ENCODE data around the gene YWHAE. TPM values are rescaled to one million over a fixed set of nuclear protein-coding genes. Genes with fewer than 3 reads are reported as not detected.

The YWHAE gene
- total RNA-seq, 2 experiments from 2014 or later = 267 to 646 TPM

DNA sequence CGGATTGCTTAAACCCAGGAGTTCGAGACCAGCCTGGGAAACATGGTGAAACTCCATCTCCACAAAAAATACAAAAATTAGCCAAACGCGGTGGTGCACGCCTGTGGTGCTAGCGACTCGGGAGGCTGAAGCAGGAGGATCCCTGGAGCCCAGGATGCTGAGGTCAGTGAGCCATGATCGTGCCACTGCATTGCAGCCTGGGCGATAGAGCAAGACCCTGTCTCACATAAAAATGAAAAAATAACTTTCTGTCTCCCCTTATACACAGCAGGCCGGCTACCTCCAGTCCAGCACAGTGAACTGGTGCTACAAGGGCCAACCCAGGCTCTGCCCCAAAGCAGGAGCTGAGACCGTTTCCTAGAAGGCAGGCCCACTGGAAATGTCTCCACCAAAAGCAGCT is 59.7 kb downstream of the YWHAE start:
- intact Hi-C loops (cut with micrococcal nuclease; ENCODE audit: unreplicated experiment) = no loop called here
- Histone ChIP-seq H3K79me2 (ENCODE audit: insufficient read depth, low read depth, low read length) (no peaks in the 10 kb centered on the region), H4K20me1 (ENCODE audit: insufficient read depth, low read length) (peaks cover 3% of the 10 kb centered on the region; the same call in 1 of the 2 replicates), H3K9me2 (ENCODE audit: insufficient read depth, low read length) (no peaks in the 10 kb centered on the region), H3K9me3 (ENCODE audit: low read length) (no peaks in the 10 kb centered on the region), H2AFZ (ENCODE audit: low read length) (no peak overlapping the region), H3K36me3 (ENCODE audit: insufficient read depth, low read length) (peaks cover 23% of the 10 kb centered on the region), H3K4me1 (ENCODE audit: insufficient read depth, low read length, poor library complexity, severe bottlenecking) (no peaks in the 10 kb centered on the region), H3K4me2 (ENCODE audit: low read length) (no peak overlapping the region), H3K27ac (ENCODE audit: low read depth, low read length, poor library complexity, severe bottlenecking) (no peak overlapping the region), H3K4me3 (ENCODE audit: low read depth, low read length, poor library complexity, severe bottlenecking) (no peak overlapping the region)
- CTCF ChIA-PET (ENCODE audit: unreplicated experiment) = no interaction called here
- no TSS peak for BruUV-seq (replicated peaks)
- TF ChIP-seq, protein P1, sequence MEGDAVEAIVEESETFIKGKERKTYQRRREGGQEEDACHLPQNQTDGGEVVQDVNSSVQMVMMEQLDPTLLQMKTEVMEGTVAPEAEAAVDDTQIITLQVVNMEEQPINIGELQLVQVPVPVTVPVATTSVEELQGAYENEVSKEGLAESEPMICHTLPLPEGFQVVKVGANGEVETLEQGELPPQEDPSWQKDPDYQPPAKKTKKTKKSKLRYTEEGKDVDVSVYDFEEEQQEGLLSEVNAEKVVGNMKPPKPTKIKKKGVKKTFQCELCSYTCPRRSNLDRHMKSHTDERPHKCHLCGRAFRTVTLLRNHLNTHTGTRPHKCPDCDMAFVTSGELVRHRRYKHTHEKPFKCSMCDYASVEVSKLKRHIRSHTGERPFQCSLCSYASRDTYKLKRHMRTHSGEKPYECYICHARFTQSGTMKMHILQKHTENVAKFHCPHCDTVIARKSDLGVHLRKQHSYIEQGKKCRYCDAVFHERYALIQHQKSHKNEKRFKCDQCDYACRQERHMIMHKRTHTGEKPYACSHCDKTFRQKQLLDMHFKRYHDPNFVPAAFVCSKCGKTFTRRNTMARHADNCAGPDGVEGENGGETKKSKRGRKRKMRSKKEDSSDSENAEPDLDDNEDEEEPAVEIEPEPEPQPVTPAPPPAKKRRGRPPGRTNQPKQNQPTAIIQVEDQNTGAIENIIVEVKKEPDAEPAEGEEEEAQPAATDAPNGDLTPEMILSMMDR (conservative IDR thresholded peaks at IDR 0.05; ENCODE audit: low read length) = no peak
- TF ChIP-seq EZH2phosphoT487 (IDR thresholded peaks at IDR 0.05; ENCODE audit: borderline replicate concordance, low read depth, low read length) = no peak
- POLR2A ChIA-PET = interaction anchor here (0.7 to 1.2 kb wide), 2 partner anchors 22 to 50 kb away, joined by 3 to 4 read pairs; no protein-coding TSS in a partner anchor
- no peak for DNase-seq (ENCODE audit: low spot score)

DNA sequence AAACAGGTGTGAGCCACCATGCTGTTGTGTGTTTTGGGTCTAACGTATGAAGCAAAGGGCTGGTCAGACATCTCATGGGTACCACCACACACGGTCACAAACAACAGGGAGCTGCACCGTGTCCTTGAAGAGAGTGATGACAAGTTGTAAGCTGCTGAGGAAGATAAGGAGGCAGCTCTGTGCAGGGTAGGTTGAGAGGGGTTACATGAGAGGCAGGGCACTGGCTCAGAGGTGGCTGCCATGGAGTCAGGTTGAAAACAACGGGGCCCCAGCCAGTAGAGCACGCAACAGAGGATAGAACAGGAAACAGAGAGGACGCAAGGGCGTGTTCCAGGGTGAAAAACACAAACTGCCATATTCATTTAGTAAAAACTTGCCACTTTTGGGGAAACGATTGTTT is 68.3 kb downstream of the YWHAE start:
- H3K9me2 ChIP-seq (ENCODE audit: insufficient read depth, low read length) = no peaks in the 10 kb centered on the region
- no peak overlapping the region for H3K4me2 ChIP-seq (ENCODE audit: low read length)
- ChIA-PET CTCF (ENCODE audit: unreplicated experiment) (no interaction called here), POLR2A (no interaction called here)
- TF ChIP-seq EZH2phosphoT487 (IDR thresholded peaks at IDR 0.05; ENCODE audit: borderline replicate concordance, low read depth, low read length) = no peak
- TF ChIP-seq, protein P1 (conservative IDR thresholded peaks at IDR 0.05; ENCODE audit: low read length) = no peak
- H2AFZ ChIP-seq (ENCODE audit: low read length) = no peak overlapping the region
- DNase-seq (ENCODE audit: low spot score) = no peak
- H3K9me3 ChIP-seq (ENCODE audit: low read length) = no peaks in the 10 kb centered on the region
- H3K36me3 ChIP-seq (ENCODE audit: insufficient read depth, low read length) = no peaks in the 10 kb centered on the region
- no peak overlapping the region for H3K4me3 ChIP-seq (ENCODE audit: low read depth, low read length, poor library complexity, severe bottlenecking)
- intact Hi-C loops (cut with micrococcal nuclease; ENCODE audit: unreplicated experiment) = loop anchor here (1.0 to 5.0 kb wide), 4 partner anchors 55 to 274 kb away; no protein-coding TSS in a partner anchor
- H3K4me1 ChIP-seq (ENCODE audit: insufficient read depth, low read length, poor library complexity, severe bottlenecking) = no peaks in the 10 kb centered on the region
- H3K79me2 ChIP-seq (ENCODE audit: insufficient read depth, low read depth, low read length) = no peaks in the 10 kb centered on the region
- H3K27ac ChIP-seq (ENCODE audit: low read depth, low read length, poor library complexity, severe bottlenecking) = no peak overlapping the region
- no peaks in the 10 kb centered on the region for H4K20me1 ChIP-seq (ENCODE audit: insufficient read depth, low read length)
- BruUV-seq (replicated peaks) = no TSS peak

DNA sequence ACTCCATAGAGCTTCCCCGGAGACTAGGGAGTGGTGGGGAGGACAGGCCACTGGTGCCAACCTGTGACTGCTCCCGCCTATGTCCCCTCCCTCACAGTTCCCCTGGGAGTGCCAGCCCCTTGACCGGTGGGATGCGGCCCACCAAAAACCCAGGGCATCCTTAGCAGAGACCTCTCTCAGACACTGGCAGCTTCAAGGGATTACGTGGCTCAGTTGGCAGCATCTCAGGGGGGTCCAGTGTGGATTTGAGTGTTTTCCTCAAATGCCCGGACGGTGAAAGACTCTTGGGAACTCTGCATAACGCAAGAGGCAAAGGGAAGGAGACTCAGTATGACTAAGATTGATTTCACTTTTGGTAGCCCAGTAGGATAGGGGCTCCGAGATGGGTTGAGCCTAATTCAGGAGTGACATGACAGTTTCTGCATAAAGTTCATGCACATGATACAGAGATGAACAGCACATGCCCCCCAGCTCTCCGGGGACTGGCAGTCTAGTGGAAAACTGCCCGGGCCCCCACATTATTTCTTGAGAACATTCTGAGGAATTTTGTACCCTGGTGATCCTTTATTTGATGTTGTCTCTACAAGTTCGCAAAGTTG is 70.2 kb downstream of the YWHAE start:
- Histone ChIP-seq H3K36me3 (ENCODE audit: insufficient read depth, low read length) (no peaks in the 10 kb centered on the region), H3K4me2 (ENCODE audit: low read length) (no peak overlapping the region), H3K79me2 (ENCODE audit: insufficient read depth, low read depth, low read length) (no peaks in the 10 kb centered on the region), H3K9me3 (ENCODE audit: low read length) (no peaks in the 10 kb centered on the region), H3K9me2 (ENCODE audit: insufficient read depth, low read length) (no peaks in the 10 kb centered on the region), H2AFZ (ENCODE audit: low read length) (no peak overlapping the region), H3K4me3 (ENCODE audit: low read depth, low read length, poor library complexity, severe bottlenecking) (no peak overlapping the region), H4K20me1 (ENCODE audit: insufficient read depth, low read length) (no peaks in the 10 kb centered on the region), H3K27ac (ENCODE audit: low read depth, low read length, poor library complexity, severe bottlenecking) (no peak overlapping the region), H3K4me1 (ENCODE audit: insufficient read depth, low read length, poor library complexity, severe bottlenecking) (no peaks in the 10 kb centered on the region)
- BruUV-seq (replicated peaks) = no TSS peak
- DNase-seq (ENCODE audit: low spot score) = no peak
- ChIA-PET CTCF (ENCODE audit: unreplicated experiment) (no interaction called here), POLR2A (no interaction called here)
- TF ChIP-seq EZH2phosphoT487 (IDR thresholded peaks at IDR 0.05; ENCODE audit: borderline replicate concordance, low read depth, low read length) = no peak
- TF ChIP-seq, protein P1 (conservative IDR thresholded peaks at IDR 0.05; ENCODE audit: low read length) = no peak
- intact Hi-C loops (cut with micrococcal nuclease; ENCODE audit: unreplicated experiment) = loop anchor here (5.0 kb wide), 1 partner anchor 273 kb away; no protein-coding TSS in a partner anchor
